Adrenal gland (tissue), 5 donors: ENCODE data around the gene SMTNL1.

Experiments used
- CTCF ChIP-seq, 6 experiments: fragments of 450-650 bp in 4 of 6; fragments of 200-600 bp in 2 of 6; sonication (generic) in 1 of 6; IDR thresholded peaks; 1 replicate in 5 of 6; 2 replicates in 1 of 6; pipeline versions ENCODE4 v1.5.1 to v1.8.0; 2016 to 2021; ENCODE audit warnings: antibody characterized with exemption in 6 of 6, mild to moderate bottlenecking in 2 of 6, moderate library complexity in 1 of 6
- POLR2A ChIP-seq, 2 donors: fragments of 450-650 bp; IDR thresholded peaks; one replicate each; pipeline ENCODE4 v1.6.1; 2017; ENCODE audit warnings: antibody characterized with exemption in 2 of 2, mild to moderate bottlenecking in 2 of 2, moderate library complexity in 1 of 2
- donor health status: DM: no; HTN: no; CAD: no.

DNA sequence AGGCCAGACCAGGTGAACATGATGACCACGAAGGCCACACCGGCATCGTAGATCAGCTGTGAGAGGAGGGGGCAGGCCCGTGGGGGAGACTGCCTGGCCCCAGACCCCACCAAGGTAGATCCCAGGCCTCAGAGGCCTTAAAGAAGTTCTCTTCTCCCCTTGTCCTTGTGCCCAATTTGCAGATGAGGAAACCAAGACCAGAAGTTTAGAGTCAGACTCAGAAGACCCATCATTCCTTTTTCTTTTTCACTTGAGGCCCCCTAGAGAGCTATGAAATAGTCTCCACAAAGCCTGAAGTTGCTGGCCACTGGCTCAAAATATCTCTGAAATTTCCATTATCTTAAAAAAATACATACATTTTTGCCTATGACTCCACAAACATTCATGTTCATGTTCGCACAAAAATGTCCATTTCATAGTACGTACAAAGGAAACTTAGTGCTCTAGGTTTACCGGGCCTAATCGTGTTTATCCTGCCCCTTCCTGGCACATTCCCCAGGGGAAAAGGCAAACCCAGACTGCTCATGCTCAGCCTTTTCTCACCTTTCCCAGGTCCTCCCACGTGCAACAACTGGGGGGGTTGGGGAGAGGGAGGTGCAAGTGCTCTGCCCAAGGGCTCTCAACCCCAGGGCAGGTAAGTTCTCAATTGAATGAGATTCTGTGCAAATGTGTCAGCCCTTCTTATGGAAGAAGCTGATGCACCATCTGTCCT, 41.1 kb upstream of the SMTNL1 start:
- TF ChIP-seq POLR2A (IDR thresholded peaks at IDR 0.05) (no peak), CTCF (IDR thresholded peaks at IDR 0.05) (no peak)
